GM18868 (cell line): ENCODE data around the gene DLGAP1.

Experiments
- ATAC-seq: cut with Tn5 transposase; IDR thresholded peaks from one replicate; pipeline ENCODE4 v1.9.1; 2021; ENCODE audit warnings: mild to moderate bottlenecking, moderate library complexity; ENCODE audit not compliant: unreplicated experiment

DLGAP1 gene

DNA sequence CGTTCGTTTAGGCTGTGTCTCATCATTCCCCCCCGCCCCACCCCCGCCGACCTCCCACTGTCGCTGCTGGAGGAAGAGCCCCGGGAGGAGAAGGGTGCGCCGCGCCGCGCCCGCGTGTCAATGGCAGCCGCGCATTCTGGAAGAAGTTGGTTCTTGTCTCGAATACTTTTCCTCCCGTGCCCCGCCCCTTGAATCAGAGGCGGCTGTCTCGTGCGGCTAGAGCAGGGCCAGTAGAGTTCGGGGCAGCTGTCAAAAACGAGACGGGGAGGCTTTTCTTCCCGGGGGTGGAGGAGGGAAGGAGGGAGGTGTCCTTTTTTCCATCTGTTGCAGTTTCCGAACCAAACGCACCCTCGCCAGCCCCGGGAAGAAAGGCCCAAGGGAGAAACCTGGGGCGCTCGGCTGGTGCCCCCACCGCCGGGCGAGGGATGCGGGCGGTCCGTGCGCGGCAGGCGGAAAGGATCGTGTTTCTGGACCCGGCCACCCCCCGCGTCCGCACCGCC is 1005.5 kb downstream of the DLGAP1 start:
- ATAC-seq = peak; percentile 9

DNA sequence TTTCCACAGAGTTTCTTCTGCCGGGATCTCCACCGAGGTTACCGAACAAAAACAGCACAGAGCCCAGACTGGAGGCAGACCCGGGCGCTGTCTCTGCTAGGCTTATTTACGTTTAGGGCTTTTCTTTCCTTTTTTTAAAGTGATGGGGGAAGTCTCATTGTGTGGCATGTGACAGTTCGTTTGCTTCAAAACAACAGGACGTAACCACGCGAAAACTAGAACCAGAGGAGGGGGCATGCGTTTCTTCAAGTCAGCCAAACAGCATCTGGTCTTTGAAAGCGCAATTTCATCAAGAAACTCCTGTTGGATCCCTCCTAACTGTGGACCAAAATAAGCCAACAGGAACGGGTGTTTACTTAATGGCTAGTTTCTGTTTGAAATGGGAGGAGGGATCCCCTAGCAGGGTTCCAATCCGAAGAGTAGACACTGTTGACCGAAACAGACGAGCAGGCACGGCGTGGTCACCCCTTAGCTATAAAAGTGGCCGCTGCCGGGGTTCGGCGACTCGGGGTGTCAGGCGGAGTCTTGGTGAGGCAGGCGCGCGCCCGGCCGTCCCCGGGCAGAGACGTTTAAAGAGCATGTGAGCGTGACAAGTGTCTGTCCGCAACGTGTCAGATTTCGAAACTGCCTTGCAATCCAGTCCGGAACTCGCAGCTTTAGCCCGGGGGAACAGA is 1006.1 kb downstream of the DLGAP1 start:
- peak; percentile 53 for ATAC-seq

- peak; percentile 69 for ATAC-seq
These were observed 1006.9 kb downstream of the DLGAP1 start for GRCh38 chr18:3447895-3448837.

DNA sequence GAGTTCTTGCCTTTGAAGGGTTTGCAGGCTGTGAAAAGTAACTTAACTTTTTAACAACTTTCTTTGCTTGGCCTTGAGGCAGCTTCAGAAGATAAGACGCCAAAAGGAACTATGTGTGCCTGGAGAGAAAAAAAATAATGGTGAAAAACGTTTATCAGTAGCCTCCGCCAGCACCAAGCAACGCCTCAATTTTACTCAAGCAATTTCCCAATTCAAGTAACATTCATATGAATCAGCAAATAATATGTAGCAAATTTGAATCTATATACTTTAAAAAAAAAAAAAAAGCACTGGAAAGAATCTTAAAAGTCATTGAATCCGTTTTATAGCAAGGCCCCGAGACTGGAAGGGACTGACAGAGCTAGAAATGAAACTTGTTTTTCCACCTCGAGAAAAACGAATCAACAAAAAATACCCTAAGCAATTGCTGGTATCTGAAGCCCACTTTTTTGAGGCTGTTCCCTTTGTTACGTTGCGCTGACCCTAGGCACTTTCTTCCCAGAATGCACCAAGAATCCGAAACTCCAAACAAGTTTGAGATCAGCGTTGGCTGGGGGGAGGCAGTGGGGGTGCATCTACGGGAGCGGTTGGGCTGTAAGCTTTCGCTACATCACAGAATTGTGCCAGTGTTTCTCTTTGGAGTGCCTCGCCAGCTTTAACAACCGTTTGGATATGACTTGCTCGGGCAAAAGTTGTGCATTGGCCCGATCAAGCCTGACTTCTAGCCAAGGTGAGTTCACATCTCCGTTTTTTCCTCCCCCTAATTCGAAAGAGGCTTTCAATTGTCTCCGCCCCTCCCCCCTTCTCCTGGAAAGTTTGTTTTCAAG is 1007.8 kb downstream of the DLGAP1 start:
- no peak for ATAC-seq
